Measurements from ENCODE around the gene ATG14.

GRCh38 chr14:55401751-55402150, 9.9 kb downstream of the ATG14 start:
- TF ChIP-seq CTCF (conservative IDR thresholded peaks at IDR 0.05; ENCODE audit: low read length) (no peak), EZH2phosphoT487 (IDR thresholded peaks at IDR 0.05; ENCODE audit: borderline replicate concordance) (no peak)
